HG03378 (cell line): ENCODE data around the gene CSTF3.
"Not testable (repeated sequence)": the region's sequence is repeated elsewhere in the genome, so short reads cannot be mapped to it uniquely, and the experiment has no call there.

Source experiments
- ATAC-seq: cut with Tn5 transposase; IDR thresholded peaks from one replicate; pipeline ENCODE4 v1.9.1; 2021; ENCODE audit warnings: mild to moderate bottlenecking, moderate library complexity; ENCODE audit not compliant: unreplicated experiment

CSTF3 gene

GRCh38 chr11:33162831-33163230 is 1.6 kb upstream of the CSTF3 start:
- ATAC-seq = no peak

- no peak for ATAC-seq
Observed at GRCh38 chr11:33160587-33160986, 693 bp downstream of the CSTF3 start.

- no peak for ATAC-seq
Observed at GRCh38 chr11:33160136-33160535, 1.1 kb downstream of the CSTF3 start.

GRCh38 chr11:33159378-33159867 is 1.9 kb downstream of the CSTF3 start:
- not testable (repeated sequence) for ATAC-seq

- no peak for ATAC-seq
Observed at GRCh38 chr11:33158596-33159275, 2.5 kb downstream of the CSTF3 start.

GRCh38 chr11:33157103-33158027 is 3.9 kb downstream of the CSTF3 start:
- ATAC-seq = no peak

GRCh38 chr11:33151399-33151798 is 9.9 kb downstream of the CSTF3 start:
- ATAC-seq = no peak

- no peak for ATAC-seq
Observed at GRCh38 chr11:33147559-33147958, 13.7 kb downstream of the CSTF3 start.

GRCh38 chr11:33135768-33136443 is 25.4 kb downstream of the CSTF3 start:
- no peak for ATAC-seq

- ATAC-seq = no peak
Observed at GRCh38 chr11:33135216-33135615, 26.1 kb downstream of the CSTF3 start.

GRCh38 chr11:33134276-33134675 is 27.0 kb downstream of the CSTF3 start:
- no peak for ATAC-seq

- no peak for ATAC-seq
Observed at GRCh38 chr11:33133761-33134160, 27.5 kb downstream of the CSTF3 start.

- no peak for ATAC-seq
Observed at GRCh38 chr11:33132510-33132909, 28.8 kb downstream of the CSTF3 start.

GRCh38 chr11:33128739-33129138 is 32.5 kb downstream of the CSTF3 start:
- ATAC-seq = no peak

GRCh38 chr11:33125611-33126010 is 35.7 kb downstream of the CSTF3 start:
- ATAC-seq = no peak

- ATAC-seq = no peak
Observed at GRCh38 chr11:33125025-33125424, 36.3 kb downstream of the CSTF3 start.

- ATAC-seq = not testable (repeated sequence)
Observed at GRCh38 chr11:33122696-33123095, 38.6 kb downstream of the CSTF3 start.

- ATAC-seq = no peak
Observed at GRCh38 chr11:33116535-33116934, 44.7 kb downstream of the CSTF3 start.

GRCh38 chr11:33110083-33110482 is 51.2 kb downstream of the CSTF3 start:
- no peak for ATAC-seq

GRCh38 chr11:33109294-33109895 is 51.9 kb downstream of the CSTF3 start:
- no peak for ATAC-seq

GRCh38 chr11:33103836-33104235 is 57.4 kb downstream of the CSTF3 start:
- ATAC-seq = no peak
